Measurements from ENCODE around the gene MRPL14.

Gene MRPL14

DNA sequence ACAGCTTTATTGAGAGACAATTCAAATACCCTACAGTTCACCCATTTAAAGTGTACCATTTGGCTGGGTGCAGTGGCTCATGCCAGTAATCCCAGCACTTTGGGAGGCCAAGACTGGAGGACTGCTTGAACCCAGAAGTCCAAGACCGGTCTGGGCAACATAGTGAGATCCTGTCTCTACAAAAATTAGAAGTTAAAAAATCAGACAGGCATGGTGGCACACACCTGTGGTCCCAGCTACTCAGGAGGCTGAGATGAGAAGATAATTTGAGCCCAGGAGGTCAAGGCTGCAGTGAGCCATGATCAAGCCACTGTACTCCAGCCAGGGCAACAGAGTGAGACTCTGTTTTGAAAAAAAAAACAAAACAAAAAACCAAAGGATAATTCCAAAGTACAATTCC, 40.3 kb upstream of the MRPL14 start:
- H3K36me3 ChIP-seq (replicated peaks; ENCODE audit: insufficient read depth, low read length) = no peaks in the 10 kb centered on the region
- no peak overlapping the region for H3K4me3 ChIP-seq (ENCODE audit: low read length)
- no peak overlapping the region for H3K9ac ChIP-seq (ENCODE audit: low read length)
- H4K20me1 ChIP-seq (ENCODE audit: insufficient read depth, low read length) = no peaks in the 10 kb centered on the region
- no peak overlapping the region for H3K4me2 ChIP-seq (ENCODE audit: low read depth, low read length)
- TF ChIP-seq EZH2phosphoT487 (IDR thresholded peaks at IDR 0.05; ENCODE audit: low read length) (no peak), EZH2 (optimal IDR thresholded peaks at IDR 0.05; ENCODE audit: low read depth, low read length) (no peak)
- TF ChIP-seq, protein P1, sequence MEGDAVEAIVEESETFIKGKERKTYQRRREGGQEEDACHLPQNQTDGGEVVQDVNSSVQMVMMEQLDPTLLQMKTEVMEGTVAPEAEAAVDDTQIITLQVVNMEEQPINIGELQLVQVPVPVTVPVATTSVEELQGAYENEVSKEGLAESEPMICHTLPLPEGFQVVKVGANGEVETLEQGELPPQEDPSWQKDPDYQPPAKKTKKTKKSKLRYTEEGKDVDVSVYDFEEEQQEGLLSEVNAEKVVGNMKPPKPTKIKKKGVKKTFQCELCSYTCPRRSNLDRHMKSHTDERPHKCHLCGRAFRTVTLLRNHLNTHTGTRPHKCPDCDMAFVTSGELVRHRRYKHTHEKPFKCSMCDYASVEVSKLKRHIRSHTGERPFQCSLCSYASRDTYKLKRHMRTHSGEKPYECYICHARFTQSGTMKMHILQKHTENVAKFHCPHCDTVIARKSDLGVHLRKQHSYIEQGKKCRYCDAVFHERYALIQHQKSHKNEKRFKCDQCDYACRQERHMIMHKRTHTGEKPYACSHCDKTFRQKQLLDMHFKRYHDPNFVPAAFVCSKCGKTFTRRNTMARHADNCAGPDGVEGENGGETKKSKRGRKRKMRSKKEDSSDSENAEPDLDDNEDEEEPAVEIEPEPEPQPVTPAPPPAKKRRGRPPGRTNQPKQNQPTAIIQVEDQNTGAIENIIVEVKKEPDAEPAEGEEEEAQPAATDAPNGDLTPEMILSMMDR (IDR thresholded peaks at IDR 0.05; ENCODE audit: low read length) = no peak
- no peak overlapping the region for H3K27ac ChIP-seq (ENCODE audit: low read length)
- H3K9me3 ChIP-seq (replicated peaks; ENCODE audit: insufficient read depth, low read length) = no peaks in the 10 kb centered on the region
- no peak for DNase-seq
- H3F3A ChIP-seq (ENCODE audit: insufficient read depth, low read length) = no peaks in the 10 kb centered on the region
- H3K27me3 ChIP-seq (replicated peaks; ENCODE audit: insufficient read depth, low read length) = no peaks in the 10 kb centered on the region; the same call in none of the 2 replicates
- no peak overlapping the region for H2AFZ ChIP-seq (ENCODE audit: low read length)
- no peaks in the 10 kb centered on the region for H3K79me2 ChIP-seq (ENCODE audit: low read length)
- no peaks in the 10 kb centered on the region for H3K9me2 ChIP-seq (replicated peaks; ENCODE audit: insufficient read depth, low read length)
- H3K4me1 ChIP-seq (ENCODE audit: low read length) = no peaks in the 10 kb centered on the region

DNA sequence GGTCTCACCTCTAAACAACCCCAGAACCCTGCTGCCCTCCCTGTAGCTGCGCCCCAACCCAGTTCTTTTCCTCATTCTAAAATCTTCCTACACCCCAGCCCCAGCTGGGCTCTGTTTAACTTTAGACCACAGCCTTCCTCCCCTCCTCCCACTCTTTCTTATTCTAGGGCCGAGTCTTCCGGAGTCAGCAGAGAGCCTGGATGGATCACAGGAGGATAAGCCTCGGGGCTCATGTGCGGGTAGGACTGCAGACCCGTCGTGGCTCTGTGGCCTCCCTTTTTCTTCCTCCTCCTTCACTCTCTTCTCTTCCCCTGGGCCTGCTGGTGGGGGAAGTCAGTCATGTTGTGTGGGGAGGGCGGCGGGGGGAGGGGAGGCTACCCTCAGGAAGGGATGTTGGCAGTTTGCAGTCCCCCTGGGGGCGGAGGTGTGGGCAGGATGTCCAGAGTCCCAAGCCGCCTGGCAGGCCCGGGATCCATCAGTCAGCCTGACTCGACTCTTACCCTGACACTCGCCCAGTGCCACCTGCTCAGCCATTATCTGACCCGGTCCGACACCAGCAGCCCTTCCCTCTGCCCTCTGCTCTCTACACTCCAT, 39.4 kb upstream of the MRPL14 start:
- Histone ChIP-seq H3K9me3 (replicated peaks; ENCODE audit: insufficient read depth, low read length) (no peaks in the 10 kb centered on the region), H3K36me3 (replicated peaks; ENCODE audit: insufficient read depth, low read length) (no peaks in the 10 kb centered on the region), H3K4me1 (ENCODE audit: low read length) (no peaks in the 10 kb centered on the region), H3K9me2 (replicated peaks; ENCODE audit: insufficient read depth, low read length) (no peaks in the 10 kb centered on the region), H3K27me3 (replicated peaks; ENCODE audit: insufficient read depth, low read length) (no peaks in the 10 kb centered on the region; the same call in none of the 2 replicates), H3K27ac (ENCODE audit: low read length) (no peak overlapping the region), H3K4me2 (ENCODE audit: low read depth, low read length) (no peak overlapping the region), H4K20me1 (ENCODE audit: insufficient read depth, low read length) (no peaks in the 10 kb centered on the region), H2AFZ (ENCODE audit: low read length) (no peak overlapping the region), H3F3A (ENCODE audit: insufficient read depth, low read length) (no peaks in the 10 kb centered on the region), H3K79me2 (ENCODE audit: low read length) (no peaks in the 10 kb centered on the region), H3K9ac (ENCODE audit: low read length) (no peak overlapping the region), H3K4me3 (ENCODE audit: low read length) (no peak overlapping the region)
- DNase-seq = no peak
- no peak for TF ChIP-seq EZH2 (optimal IDR thresholded peaks at IDR 0.05; ENCODE audit: low read depth, low read length)
- TF ChIP-seq, protein P1 (IDR thresholded peaks at IDR 0.05; ENCODE audit: low read length) = no peak
- TF ChIP-seq EZH2phosphoT487 (IDR thresholded peaks at IDR 0.05; ENCODE audit: low read length) = no peak

DNA sequence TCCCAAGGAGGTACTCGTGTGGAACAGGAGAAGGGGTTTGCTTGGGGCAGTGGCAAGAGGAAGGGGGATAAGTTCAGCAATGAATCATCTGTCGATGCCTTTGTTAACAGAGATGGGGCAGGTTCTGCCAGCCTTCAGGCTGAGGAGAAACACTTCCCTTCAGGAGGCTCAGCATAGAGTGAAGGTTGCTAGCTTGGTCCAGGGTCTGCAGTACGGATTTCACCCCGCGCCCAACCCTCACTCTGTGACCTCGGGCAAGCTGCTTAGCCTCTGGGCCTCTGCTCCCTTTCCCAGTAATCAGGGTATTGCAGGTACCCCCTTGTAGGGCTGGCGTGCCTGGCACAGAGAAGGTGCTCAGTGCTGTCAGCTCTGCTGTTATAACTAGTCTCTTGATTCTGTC, 38.9 kb upstream of the MRPL14 start:
- TF ChIP-seq EZH2 (optimal IDR thresholded peaks at IDR 0.05; ENCODE audit: low read depth, low read length) = no peak
- no peak for TF ChIP-seq EZH2phosphoT487 (IDR thresholded peaks at IDR 0.05; ENCODE audit: low read length)
- TF ChIP-seq, protein P1 (IDR thresholded peaks at IDR 0.05; ENCODE audit: low read length) = no peak
- H3K27me3 ChIP-seq (replicated peaks; ENCODE audit: insufficient read depth, low read length) = no peaks in the 10 kb centered on the region; the same call in none of the 2 replicates
- no peaks in the 10 kb centered on the region for H3F3A ChIP-seq (ENCODE audit: insufficient read depth, low read length)
- H3K36me3 ChIP-seq (replicated peaks; ENCODE audit: insufficient read depth, low read length) = no peaks in the 10 kb centered on the region
- no peak overlapping the region for H3K4me2 ChIP-seq (ENCODE audit: low read depth, low read length)
- H2AFZ ChIP-seq (ENCODE audit: low read length) = no peak overlapping the region
- H3K9ac ChIP-seq (ENCODE audit: low read length) = no peak overlapping the region
- no peaks in the 10 kb centered on the region for H4K20me1 ChIP-seq (ENCODE audit: insufficient read depth, low read length)
- H3K27ac ChIP-seq (ENCODE audit: low read length) = no peak overlapping the region
- H3K9me3 ChIP-seq (replicated peaks; ENCODE audit: insufficient read depth, low read length) = no peaks in the 10 kb centered on the region
- H3K4me1 ChIP-seq (ENCODE audit: low read length) = no peaks in the 10 kb centered on the region
- no peaks in the 10 kb centered on the region for H3K9me2 ChIP-seq (replicated peaks; ENCODE audit: insufficient read depth, low read length)
- no peaks in the 10 kb centered on the region for H3K79me2 ChIP-seq (ENCODE audit: low read length)
- H3K4me3 ChIP-seq (ENCODE audit: low read length) = no peak overlapping the region
- DNase-seq = no peak

Data from MM.1S (cell line).